Neural crest cell (in vitro differentiated cells): ENCODE data around the gene TBC1D3B. TPM values are rescaled to one million over a fixed set of nuclear protein-coding genes. Genes with fewer than 3 reads are reported as not detected.

ENCODE experiments used
- DNase-seq: peaks from one replicate; pipeline ENCODE4 v3.0.0; 2021; ENCODE audit warnings: low read depth, mixed read lengths, low spot score
- H3K27ac Mint-ChIP-seq: one replicate; pipeline ENCODE4 v1.8.0; 2021; ENCODE audit warnings: mild to moderate bottlenecking, mixed read lengths; ENCODE audit not compliant: unreplicated experiment
- H3K27me3 Mint-ChIP-seq: 2 replicates; pipeline ENCODE4 v1.8.0; 2021; ENCODE audit warnings: low read depth, mild to moderate bottlenecking, mixed read lengths
- H3K36me3 Mint-ChIP-seq: 2 replicates; pipeline ENCODE4 v1.8.0; 2021; ENCODE audit warnings: low read depth, mild to moderate bottlenecking, mixed read lengths
- H3K4me1 Mint-ChIP-seq: 2 replicates; pipeline ENCODE4 v1.8.0; 2021; ENCODE audit warnings: mixed read lengths
- H3K4me3 Mint-ChIP-seq: one replicate; pipeline ENCODE4 v1.8.0; 2021; ENCODE audit warnings: mild to moderate bottlenecking, mixed read lengths
- H3K9me3 Mint-ChIP-seq: 2 replicates; pipeline ENCODE4 v1.8.0; 2021; ENCODE audit warnings: mixed read lengths
- total RNA-seq: library from RNA; stranded (reverse); gene quantifications from 2 replicates; pipeline ENCODE4 v1.2.1, GENCODE V29; 2021
- TF ChIP-seq, protein P1 (sequence below): fragments of 200-600 bp; sonication (generic); conservative IDR thresholded peaks from 2 replicates; pipeline ENCODE4 v1.5.0; 2021; ENCODE audit warnings: antibody characterized with exemption, mild to moderate bottlenecking

The TBC1D3B gene
- total RNA-seq, 1 donor from 2014 or later = 12.5 TPM

DNA sequence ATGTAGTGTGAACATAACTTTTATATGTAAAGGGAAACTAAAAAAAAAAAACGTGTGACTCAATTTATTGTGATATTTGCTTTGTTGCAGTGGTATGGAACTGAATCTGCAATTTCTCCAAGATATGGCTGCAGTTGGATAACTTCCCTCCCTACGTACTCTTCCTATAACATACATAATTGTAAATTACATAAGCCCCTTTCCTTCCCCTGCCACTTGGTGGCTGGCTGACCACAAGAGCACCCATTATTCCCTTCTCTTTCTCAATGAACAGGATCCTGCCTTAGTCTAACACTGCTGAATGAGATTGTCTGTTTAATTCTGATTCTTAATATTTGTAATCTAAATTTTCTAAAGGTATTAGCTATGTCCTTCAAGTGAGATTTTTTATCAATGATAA, 45.0 kb downstream of the TBC1D3B start:
- Mint-ChIP-seq H3K9me3 (no peaks in the 10 kb centered on the region), H3K36me3 (no peaks in the 10 kb centered on the region), H3K27me3 (peaks cover 2% of the 10 kb centered on the region), H3K4me3 (no peak overlapping the region), H3K4me1 (peaks cover 3% of the 10 kb centered on the region), H3K27ac (no peak overlapping the region)
- DNase-seq = no peak
- TF ChIP-seq, protein P1, sequence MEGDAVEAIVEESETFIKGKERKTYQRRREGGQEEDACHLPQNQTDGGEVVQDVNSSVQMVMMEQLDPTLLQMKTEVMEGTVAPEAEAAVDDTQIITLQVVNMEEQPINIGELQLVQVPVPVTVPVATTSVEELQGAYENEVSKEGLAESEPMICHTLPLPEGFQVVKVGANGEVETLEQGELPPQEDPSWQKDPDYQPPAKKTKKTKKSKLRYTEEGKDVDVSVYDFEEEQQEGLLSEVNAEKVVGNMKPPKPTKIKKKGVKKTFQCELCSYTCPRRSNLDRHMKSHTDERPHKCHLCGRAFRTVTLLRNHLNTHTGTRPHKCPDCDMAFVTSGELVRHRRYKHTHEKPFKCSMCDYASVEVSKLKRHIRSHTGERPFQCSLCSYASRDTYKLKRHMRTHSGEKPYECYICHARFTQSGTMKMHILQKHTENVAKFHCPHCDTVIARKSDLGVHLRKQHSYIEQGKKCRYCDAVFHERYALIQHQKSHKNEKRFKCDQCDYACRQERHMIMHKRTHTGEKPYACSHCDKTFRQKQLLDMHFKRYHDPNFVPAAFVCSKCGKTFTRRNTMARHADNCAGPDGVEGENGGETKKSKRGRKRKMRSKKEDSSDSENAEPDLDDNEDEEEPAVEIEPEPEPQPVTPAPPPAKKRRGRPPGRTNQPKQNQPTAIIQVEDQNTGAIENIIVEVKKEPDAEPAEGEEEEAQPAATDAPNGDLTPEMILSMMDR = peak; percentile 28

DNA sequence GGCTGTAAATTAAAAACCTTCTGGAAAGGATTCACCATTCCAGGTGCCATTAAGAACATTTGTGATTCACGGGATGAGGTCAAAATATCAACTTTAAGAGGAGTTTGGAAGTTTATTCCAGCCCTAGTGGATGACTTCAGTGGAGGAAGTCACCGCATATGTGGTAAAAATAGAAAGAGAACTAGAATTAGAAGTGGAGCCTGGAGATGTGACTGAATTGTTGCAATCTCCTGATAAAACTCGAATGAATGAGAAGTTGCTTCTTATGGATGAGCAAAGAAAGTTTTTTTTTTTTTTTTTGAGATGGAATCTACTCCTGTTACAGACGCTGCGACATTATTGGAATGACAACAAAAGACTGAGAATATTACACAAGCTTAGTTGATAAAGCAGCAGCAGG, 46.1 kb downstream of the TBC1D3B start:
- Mint-ChIP-seq H3K27ac (no peak overlapping the region), H3K4me3 (no peak overlapping the region), H3K27me3 (peaks cover 2% of the 10 kb centered on the region), H3K4me1 (peaks cover 3% of the 10 kb centered on the region), H3K36me3 (no peaks in the 10 kb centered on the region), H3K9me3 (peaks cover 3% of the 10 kb centered on the region)
- DNase-seq = no peak
- TF ChIP-seq, protein P1 = no peak

DNA sequence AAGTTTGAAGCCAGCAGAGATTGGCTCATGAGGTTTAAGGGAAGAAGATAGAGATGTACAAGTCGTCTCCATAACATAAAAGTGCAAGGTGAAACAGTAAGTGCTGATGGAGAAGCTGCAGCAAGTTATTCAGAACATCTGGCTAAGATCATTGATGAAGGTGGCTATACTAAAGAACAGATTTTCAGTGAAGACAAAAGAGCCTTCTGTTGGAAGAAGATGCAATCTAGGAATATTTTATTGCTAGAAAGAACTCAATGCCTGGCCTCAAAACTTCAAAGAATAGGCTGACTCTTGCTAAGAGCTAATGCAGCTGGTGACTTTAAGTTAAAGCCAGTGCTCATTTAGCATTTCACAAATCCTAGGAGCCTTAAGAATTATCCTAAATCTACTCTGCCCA, 46.8 kb downstream of the TBC1D3B start:
- Mint-ChIP-seq H3K27me3 (peaks cover 2% of the 10 kb centered on the region), H3K36me3 (no peaks in the 10 kb centered on the region), H3K4me1 (peaks cover 3% of the 10 kb centered on the region), H3K27ac (no peak overlapping the region), H3K4me3 (no peak overlapping the region), H3K9me3 (peaks cover 3% of the 10 kb centered on the region)
- no peak for DNase-seq
- TF ChIP-seq, protein P1 = no peak

DNA sequence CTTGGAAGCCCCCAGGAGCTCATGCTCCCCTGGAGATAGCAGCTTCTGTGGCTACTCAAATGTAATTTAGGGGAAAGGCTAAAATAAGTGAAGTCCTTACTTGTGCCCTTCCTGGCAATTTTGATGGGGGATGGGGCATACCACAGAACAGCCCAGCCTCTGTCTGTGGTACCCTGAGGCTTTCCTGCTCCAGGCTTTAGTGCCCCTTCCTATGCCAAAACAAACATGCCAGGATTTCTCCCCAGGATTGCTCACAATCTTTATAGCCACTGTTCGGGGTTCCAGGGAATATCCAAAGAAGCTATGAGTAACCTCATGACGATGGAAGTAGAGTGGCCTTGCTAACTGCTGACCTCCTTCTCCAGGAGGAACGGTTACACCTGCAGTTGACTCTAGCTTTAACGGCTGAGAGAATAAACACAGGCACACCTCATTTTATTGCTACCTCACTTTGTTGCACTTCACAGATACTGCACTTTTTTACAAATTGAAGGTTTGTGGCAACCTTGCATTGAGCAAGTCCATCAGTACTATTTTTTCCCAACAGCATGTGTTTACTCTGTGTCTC, 47.9 kb downstream of the TBC1D3B start:
- Mint-ChIP-seq H3K4me1 (peaks cover 3% of the 10 kb centered on the region), H3K9me3 (peaks cover 3% of the 10 kb centered on the region), H3K27me3 (peaks cover 2% of the 10 kb centered on the region), H3K4me3 (no peak overlapping the region), H3K36me3 (no peaks in the 10 kb centered on the region), H3K27ac (no peak overlapping the region)
- DNase-seq = no peak
- TF ChIP-seq, protein P1 = no peak

DNA sequence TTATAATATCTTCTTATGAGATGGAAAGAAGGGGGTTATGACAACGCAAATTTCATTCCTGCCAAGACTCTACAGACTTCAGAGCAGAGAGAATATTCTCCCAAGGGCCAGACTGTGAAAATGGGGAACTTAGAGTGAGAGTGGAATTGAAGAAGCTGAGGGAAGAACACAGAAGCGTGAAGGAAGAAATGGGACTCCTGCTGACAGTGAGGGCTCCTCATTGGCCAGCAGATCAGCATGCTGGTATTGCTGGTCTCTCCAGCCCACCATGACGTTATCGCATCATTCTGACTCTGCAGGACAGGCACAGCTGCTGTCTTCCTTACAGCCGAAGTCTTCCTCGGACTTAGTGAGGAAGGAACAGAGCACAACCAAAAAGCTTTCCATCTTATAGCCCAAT, 48.5 kb downstream of the TBC1D3B start:
- H3K4me1 Mint-ChIP-seq = peaks cover 3% of the 10 kb centered on the region
- H3K9me3 Mint-ChIP-seq = peaks cover 3% of the 10 kb centered on the region
- H3K36me3 Mint-ChIP-seq = no peaks in the 10 kb centered on the region
- H3K27me3 Mint-ChIP-seq = peaks cover 2% of the 10 kb centered on the region
- H3K27ac Mint-ChIP-seq = no peak overlapping the region
- no peak overlapping the region for H3K4me3 Mint-ChIP-seq
- TF ChIP-seq, protein P1 = no peak
- DNase-seq = no peak
